HCT116 (cell line): Measurements from ENCODE around the gene OSCP1. TPM values are rescaled to one million over a fixed set of nuclear protein-coding genes. Genes with fewer than 3 reads are reported as not detected.

ENCODE experiments used
- ATAC-seq: fragments of 200-7000 bp; cut with Tn5 transposase; 2 replicates; pipeline ENCODE4 v1.9.1; 2020; ENCODE audit warnings: mild to moderate bottlenecking, moderate library complexity
- BruUV-seq: library from RNA; stranded (reverse); fragments of 400-500 nt; replicated peaks from 2 replicates; lab custom pipeline; 2021; lab: Mats Ljungman, UMichigan
- CTCF ChIA-PET: fragments of 300-600 bp; sonication (Branson Sonifier 250); formaldehyde crosslinking; loops from one replicate; lab custom pipeline; 2021; ENCODE audit warnings: antibody characterized with exemption; lab: Charles Lee
- POLR2A ChIA-PET: fragments of 300-600, 350-600 bp; sonication (Branson Sonifier 250); formaldehyde crosslinking; loops from one replicate; lab custom pipeline; 2021; ENCODE audit warnings: antibody characterized with exemption; lab: Charles Lee
- RAD21 ChIA-PET, 2 experiments: fragments of 300-600 bp; sonication (Branson Sonifier 250); formaldehyde crosslinking; loops; one replicate each; lab custom pipeline; 2023; ENCODE audit warnings: low total read pairs in 2 of 2; ENCODE audit not compliant: uncharacterized antibody in 2 of 2, unreplicated experiment in 2 of 2, low non-redundant PET in 1 of 2; lab: Charles Lee
- DNase-seq: peaks from one replicate; pipeline ENCODE4 v3.0.0-alpha.2; 2010; ENCODE audit warnings: low read depth, low spot score
- H2AFZ ChIP-seq: fragments of 200-600 bp; shearing (Covaris generic), sonication (generic); 2 replicates; pipeline ENCODE4 v1.6.1; 2017; ENCODE audit warnings: low read depth, mixed run types, mixed read lengths, antibody characterized with exemption, low read length; ENCODE audit not compliant: poor library complexity, severe bottlenecking
- H3K27ac ChIP-seq: 2 replicates; pipeline ENCODE4 v1.5.1; 2012; ENCODE audit warnings: low read depth, low read length
- H3K27me3 ChIP-seq: fragments of 200-600 bp; sonication (generic); 2 replicates; pipeline ENCODE4 v1.6.1; 2016; ENCODE audit warnings: mixed run types, low read length, mixed read lengths; ENCODE audit not compliant: insufficient read depth
- H3K36me3 ChIP-seq, 2 experiments: fragments of 200-500 bp in 1 of 2; fragments of 200-600 bp in 1 of 2; sonication (Bioruptor generic) in 1 of 2; sonication (generic) in 1 of 2; 2 replicates each; pipeline versions ENCODE4 v1.5.1 to v1.6.1; 2014 to 2016; ENCODE audit warnings: low read length in 2 of 2, inconsistent platforms in 1 of 2, mixed read lengths in 1 of 2, mixed run types in 1 of 2; ENCODE audit not compliant: insufficient read depth in 2 of 2, control insufficient read depth in 1 of 2
- H3K4me1 ChIP-seq, 2 experiments: fragments of 200-600 bp in 1 of 2; sonication (generic) in 1 of 2; 2 replicates each; pipeline versions ENCODE4 v1.5.1 to v1.6.1; 2012 to 2017; ENCODE audit warnings: low read length in 2 of 2, inconsistent platforms in 1 of 2, mild to moderate bottlenecking in 1 of 2, mixed read lengths in 1 of 2, mixed run types in 1 of 2, moderate library complexity in 1 of 2; ENCODE audit not compliant: insufficient read depth in 2 of 2, control insufficient read depth in 1 of 2
- H3K4me2 ChIP-seq: fragments of 200-600 bp; sonication (generic); 2 replicates; pipeline ENCODE4 v1.6.1; 2017; ENCODE audit warnings: mixed run types, low read length, mixed read lengths
- H3K4me3 ChIP-seq, 2 experiments: fragments of 200-600 bp in 1 of 2; sonication (generic) in 1 of 2; replicated peaks in 1 of 2; 2 replicates each; pipeline ENCODE4 v1.5.1; 2011 to 2016; ENCODE audit warnings: low read length in 2 of 2, control low read depth in 1 of 2, low read depth in 1 of 2, mild to moderate bottlenecking in 1 of 2, mixed read lengths in 1 of 2, mixed run types in 1 of 2
- H3K79me2 ChIP-seq: fragments of 200-600 bp; sonication (generic); 2 replicates; pipeline ENCODE4 v1.6.1; 2017; ENCODE audit warnings: mild to moderate bottlenecking, mixed run types, low read length, moderate library complexity, mixed read lengths; ENCODE audit not compliant: insufficient read depth
- H3K9ac ChIP-seq: fragments of 200-600 bp; sonication (generic); 2 replicates; pipeline ENCODE4 v1.6.1; 2016; ENCODE audit warnings: low read length, mixed read lengths
- H3K9me2 ChIP-seq: fragments of 200-600 bp; sonication (generic), shearing (Covaris generic); 2 replicates; pipeline ENCODE4 v1.6.1; 2017; ENCODE audit warnings: mixed run types, mild to moderate bottlenecking, moderate library complexity; ENCODE audit not compliant: insufficient read depth
- H3K9me3 ChIP-seq, 2 experiments: fragments of 200-500 bp in 1 of 2; fragments of 200-600 bp in 1 of 2; sonication (Bioruptor generic) in 1 of 2; sonication (generic) in 1 of 2; 2 replicates each; pipeline ENCODE4 v1.6.1; 2014 to 2017; ENCODE audit warnings: low read length in 2 of 2, mixed read lengths in 2 of 2, inconsistent platforms in 1 of 2, low read depth in 1 of 2, mild to moderate bottlenecking in 1 of 2, mixed run types in 1 of 2, moderate library complexity in 1 of 2; ENCODE audit not compliant: control insufficient read depth in 1 of 2, insufficient read depth in 1 of 2
- H4K20me1 ChIP-seq: fragments of 200-600 bp; sonication (generic), shearing (Covaris generic); 2 replicates; pipeline ENCODE4 v1.6.1; 2017; ENCODE audit warnings: mixed run types, mild to moderate bottlenecking, moderate library complexity; ENCODE audit not compliant: insufficient read depth
- CBX3 ChIP-seq: IDR thresholded peaks from 2 replicates; pipeline ENCODE4 v1.6.1; 2012; ENCODE audit warnings: low read depth
- CEBPB ChIP-seq: IDR thresholded peaks from 2 replicates; pipeline ENCODE4 v1.6.1; 2012; ENCODE audit warnings: low read depth
- EGR1 ChIP-seq: IDR thresholded peaks from 2 replicates; pipeline ENCODE4 v1.6.1; 2012; ENCODE audit warnings: low read depth
- ELF1 ChIP-seq: IDR thresholded peaks from 2 replicates; pipeline ENCODE4 v1.6.1; 2012; ENCODE audit warnings: low read depth, borderline replicate concordance
- EZH2 ChIP-seq: fragments of 200-600 bp; sonication (generic); IDR thresholded peaks from 2 replicates; pipeline ENCODE4 v1.6.1; 2017; ENCODE audit warnings: antibody characterized with exemption, mixed run types
- EZH2phosphoT487 ChIP-seq: fragments of 200-600 bp; IDR thresholded peaks from 2 replicates; pipeline ENCODE4 v1.6.1; 2018; ENCODE audit warnings: antibody characterized with exemption, borderline replicate concordance
- FOSL1 ChIP-seq: IDR thresholded peaks from 2 replicates; pipeline ENCODE4 v1.6.1; 2012; ENCODE audit warnings: low read depth
- JUND ChIP-seq: IDR thresholded peaks from 2 replicates; pipeline ENCODE4 v1.6.1; 2012
- POLR2A ChIP-seq: IDR thresholded peaks from 2 replicates; pipeline ENCODE4 v1.7.0; 2011; ENCODE audit warnings: borderline replicate concordance; ENCODE audit not compliant: insufficient read depth, insufficient read length; ENCODE audit errors: extremely low read depth
- POLR2AphosphoS5 ChIP-seq: IDR thresholded peaks from 2 replicates; pipeline ENCODE4 v1.6.1; 2011; ENCODE audit warnings: mild to moderate bottlenecking, low read depth, low read length, moderate library complexity
- RAD21 ChIP-seq: IDR thresholded peaks from 2 replicates; pipeline ENCODE4 v1.6.1; 2012; ENCODE audit warnings: low read depth, mild to moderate bottlenecking
- SIN3A ChIP-seq: IDR thresholded peaks from 2 replicates; pipeline ENCODE4 v1.6.1; 2012; ENCODE audit warnings: low read depth
- SP1 ChIP-seq: IDR thresholded peaks from 2 replicates; pipeline ENCODE4 v1.6.1; 2012; ENCODE audit warnings: low read depth
- TCF7L2 ChIP-seq: IDR thresholded peaks from 2 replicates; pipeline ENCODE4 v1.7.0; 2011; ENCODE audit warnings: borderline replicate concordance, inconsistent platforms; ENCODE audit not compliant: insufficient read depth, insufficient read length; ENCODE audit errors: extremely low read depth
- intact Hi-C: fragments of 100-400 bp; cut with micrococcal nuclease; formaldehyde crosslinking; loops from 2 replicates; pipeline ENCODE4 v1.10.0; 2022
- total RNA-seq: library from RNA; stranded (reverse); gene quantifications from one replicate; pipeline ENCODE4 v1.2.1, GENCODE V29; 2021; ENCODE audit not compliant: unreplicated experiment
- TF ChIP-seq, protein P1 (sequence below), 3 experiments: fragments of 200-600 bp in 1 of 3; sonication (generic) in 1 of 3; IDR thresholded peaks in 2 of 3; conservative IDR thresholded peaks in 1 of 3; 2 replicates each; pipeline ENCODE4 v1.5.1; 2012 to 2017; ENCODE audit warnings: low read depth in 2 of 3, low read length in 2 of 3, antibody characterized with exemption in 1 of 3, borderline replicate concordance in 1 of 3, control low read depth in 1 of 3, mild to moderate bottlenecking in 1 of 3, mixed read lengths in 1 of 3, mixed run types in 1 of 3, moderate library complexity in 1 of 3; ENCODE audit not compliant: insufficient read depth in 1 of 3

OSCP1 gene
- total RNA-seq, 1 experiment from 2014 or later, result 4.1 TPM

DNA sequence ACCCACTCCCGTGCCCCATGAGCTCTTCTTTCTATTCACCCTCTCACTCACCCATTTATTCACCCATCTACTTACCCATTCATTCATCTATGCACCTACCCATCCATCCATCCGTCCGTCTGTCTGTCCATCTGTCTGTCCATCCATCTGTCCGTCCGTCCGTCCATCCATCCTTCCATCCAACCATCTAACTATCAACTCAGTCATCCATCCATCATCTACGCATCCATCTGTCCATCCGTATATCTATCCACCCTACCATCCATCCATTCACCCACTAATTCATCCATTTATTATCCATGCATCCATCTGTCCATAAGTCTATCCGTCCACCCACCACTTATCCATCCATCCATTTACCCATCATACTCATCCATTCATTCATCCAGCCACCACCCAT, 43.3 kb upstream of the OSCP1 start:
- H3K36me3 ChIP-seq, result no peaks in the 10 kb centered on the region
- H3K9me2 ChIP-seq, result no peaks in the 10 kb centered on the region
- no peaks in the 10 kb centered on the region for H3K4me1 ChIP-seq
- no peak overlapping the region for H3K9ac ChIP-seq
- H3K79me2 ChIP-seq, result no peaks in the 10 kb centered on the region
- no peak for DNase-seq
- ATAC-seq, result no peak
- no peaks in the 10 kb centered on the region for H4K20me1 ChIP-seq
- TF ChIP-seq, protein P1, sequence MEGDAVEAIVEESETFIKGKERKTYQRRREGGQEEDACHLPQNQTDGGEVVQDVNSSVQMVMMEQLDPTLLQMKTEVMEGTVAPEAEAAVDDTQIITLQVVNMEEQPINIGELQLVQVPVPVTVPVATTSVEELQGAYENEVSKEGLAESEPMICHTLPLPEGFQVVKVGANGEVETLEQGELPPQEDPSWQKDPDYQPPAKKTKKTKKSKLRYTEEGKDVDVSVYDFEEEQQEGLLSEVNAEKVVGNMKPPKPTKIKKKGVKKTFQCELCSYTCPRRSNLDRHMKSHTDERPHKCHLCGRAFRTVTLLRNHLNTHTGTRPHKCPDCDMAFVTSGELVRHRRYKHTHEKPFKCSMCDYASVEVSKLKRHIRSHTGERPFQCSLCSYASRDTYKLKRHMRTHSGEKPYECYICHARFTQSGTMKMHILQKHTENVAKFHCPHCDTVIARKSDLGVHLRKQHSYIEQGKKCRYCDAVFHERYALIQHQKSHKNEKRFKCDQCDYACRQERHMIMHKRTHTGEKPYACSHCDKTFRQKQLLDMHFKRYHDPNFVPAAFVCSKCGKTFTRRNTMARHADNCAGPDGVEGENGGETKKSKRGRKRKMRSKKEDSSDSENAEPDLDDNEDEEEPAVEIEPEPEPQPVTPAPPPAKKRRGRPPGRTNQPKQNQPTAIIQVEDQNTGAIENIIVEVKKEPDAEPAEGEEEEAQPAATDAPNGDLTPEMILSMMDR (IDR thresholded peaks at IDR 0.05 in 2 of 3, conservative IDR thresholded peaks at IDR 0.05 in 1 of 3; ENCODE audit: borderline replicate concordance in 1 of 3, insufficient read depth in 1 of 3, low read depth in 2 of 3, low read length in 2 of 3), result no peak
- no peak for TF ChIP-seq FOSL1
- no peak for TF ChIP-seq POLR2A
- TF ChIP-seq EGR1, result no peak
- TF ChIP-seq JUND, result no peak
- TF ChIP-seq EZH2, result no peak
- TF ChIP-seq SP1, result no peak
- no peak for TF ChIP-seq EZH2phosphoT487
- TF ChIP-seq CEBPB, result no peak
- TF ChIP-seq RAD21, result no peak
- TF ChIP-seq POLR2AphosphoS5, result no peak
- no peak for TF ChIP-seq TCF7L2
- no peak for TF ChIP-seq CBX3
- TF ChIP-seq SIN3A, result no peak
- no peak for TF ChIP-seq ELF1
- TF ChIP-seq, all 23 proteins: peak for 0
- RAD21 ChIA-PET, result no interaction called here
- Histone ChIP-seq H3K27me3 (peaks cover 4% of the 10 kb centered on the region; the same call in 1 of the 2 replicates), H3K27ac (no peak overlapping the region), H3K4me3 (no peak overlapping the region), H3K9me3 (no peaks in the 10 kb centered on the region), H3K4me2 (no peak overlapping the region), H2AFZ (no peak overlapping the region)
- POLR2A ChIA-PET, result no interaction called here
- CTCF ChIA-PET, result no interaction called here
- intact Hi-C loops, result no loop called here
- no TSS peak for BruUV-seq
